KMS-11 (cell line): ENCODE measurements around the gene SGCG.

Experiments used
- H2AFZ ChIP-seq: fragments of 200-600 bp; sonication (generic); 2 replicates; pipeline ENCODE4 v1.6.1; 2016; ENCODE audit warnings: antibody characterized with exemption, mixed run types, low read depth
- H3K27ac ChIP-seq: fragments of 200-600 bp; sonication (generic); 2 replicates; pipeline ENCODE4 v1.6.1; 2016; ENCODE audit warnings: mild to moderate bottlenecking, mixed run types
- H3K27me3 ChIP-seq: fragments of 200-600 bp; sonication (generic); 2 replicates; pipeline ENCODE4 v1.6.1; 2017; ENCODE audit warnings: mild to moderate bottlenecking, low read depth, mixed run types, moderate library complexity; ENCODE audit not compliant: insufficient read depth
- H3K36me3 ChIP-seq: fragments of 200-600 bp; sonication (generic); 2 replicates; pipeline ENCODE4 v1.6.1; 2017; ENCODE audit warnings: mild to moderate bottlenecking, mixed run types; ENCODE audit not compliant: insufficient read depth
- H3K4me1 ChIP-seq: fragments of 200-600 bp; sonication (generic); 2 replicates; pipeline ENCODE4 v1.6.1; 2016; ENCODE audit warnings: mild to moderate bottlenecking, low read depth, mixed run types; ENCODE audit not compliant: poor library complexity, severe bottlenecking
- H3K4me2 ChIP-seq: fragments of 200-600 bp; sonication (generic); 2 replicates; pipeline ENCODE4 v1.7.0; 2016; ENCODE audit warnings: mild to moderate bottlenecking, mixed run types
- H3K4me3 ChIP-seq: fragments of 200-600 bp; sonication (generic); IDR thresholded peaks from 2 replicates; pipeline ENCODE4 v1.6.1; 2017; ENCODE audit warnings: low read depth, low read length, mixed read lengths; ENCODE audit not compliant: insufficient read depth
- H3K79me2 ChIP-seq: fragments of 200-600 bp; sonication (generic); 2 replicates; pipeline ENCODE4 v1.6.1; 2016; ENCODE audit warnings: low read depth, mixed run types; ENCODE audit not compliant: insufficient read depth
- H3K9ac ChIP-seq: fragments of 200-600 bp; sonication (generic); 2 replicates; pipeline ENCODE4 v1.6.1; 2016; ENCODE audit warnings: mild to moderate bottlenecking, mixed run types
- H4K20me1 ChIP-seq: fragments of 200-600 bp; sonication (generic); 2 replicates; pipeline ENCODE4 v1.6.1; 2016; ENCODE audit warnings: mild to moderate bottlenecking, mixed run types; ENCODE audit not compliant: insufficient read depth
- CTCF ChIP-seq: fragments of 200-600 bp; sonication (generic); conservative IDR thresholded peaks from 2 replicates; pipeline ENCODE4 v1.6.1; 2017; ENCODE audit warnings: low read depth, mild to moderate bottlenecking, antibody characterized with exemption, low read length, moderate library complexity, mixed read lengths

SGCG gene

GRCh38 chr13:23201870-23202269 lies 21.1 kb downstream of the SGCG start:
- Histone ChIP-seq H3K27me3 (no peaks in the 10 kb centered on the region), H3K79me2 (no peaks in the 10 kb centered on the region), H2AFZ (no peak overlapping the region), H3K4me3 (no peak overlapping the region), H4K20me1 (no peaks in the 10 kb centered on the region), H3K27ac (no peak overlapping the region), H3K4me2 (no peak overlapping the region), H3K9ac (no peak overlapping the region), H3K4me1 (no peaks in the 10 kb centered on the region), H3K36me3 (no peaks in the 10 kb centered on the region)
- TF ChIP-seq CTCF, result no peak

- Histone ChIP-seq H3K4me1 (no peaks in the 10 kb centered on the region), H3K27me3 (no peaks in the 10 kb centered on the region), H3K4me2 (no peak overlapping the region), H3K27ac (no peak overlapping the region), H3K36me3 (no peaks in the 10 kb centered on the region), H3K79me2 (no peaks in the 10 kb centered on the region), H4K20me1 (no peaks in the 10 kb centered on the region), H3K9ac (no peak overlapping the region), H2AFZ (no peak overlapping the region), H3K4me3 (no peak overlapping the region)
- no peak for TF ChIP-seq CTCF
These were observed 21.6 kb downstream of the SGCG start for GRCh38 chr13:23202383-23202782.

GRCh38 chr13:23203516-23203915 lies 22.7 kb downstream of the SGCG start:
- no peaks in the 10 kb centered on the region for H4K20me1 ChIP-seq
- H3K4me2 ChIP-seq, result no peak overlapping the region
- no peaks in the 10 kb centered on the region for H3K4me1 ChIP-seq
- H3K27ac ChIP-seq, result no peak overlapping the region
- no peaks in the 10 kb centered on the region for H3K36me3 ChIP-seq
- no peak overlapping the region for H3K9ac ChIP-seq
- H3K79me2 ChIP-seq, result no peaks in the 10 kb centered on the region
- H2AFZ ChIP-seq, result no peak overlapping the region
- no peak overlapping the region for H3K4me3 ChIP-seq
- H3K27me3 ChIP-seq, result no peaks in the 10 kb centered on the region
- no peak for TF ChIP-seq CTCF

DNA sequence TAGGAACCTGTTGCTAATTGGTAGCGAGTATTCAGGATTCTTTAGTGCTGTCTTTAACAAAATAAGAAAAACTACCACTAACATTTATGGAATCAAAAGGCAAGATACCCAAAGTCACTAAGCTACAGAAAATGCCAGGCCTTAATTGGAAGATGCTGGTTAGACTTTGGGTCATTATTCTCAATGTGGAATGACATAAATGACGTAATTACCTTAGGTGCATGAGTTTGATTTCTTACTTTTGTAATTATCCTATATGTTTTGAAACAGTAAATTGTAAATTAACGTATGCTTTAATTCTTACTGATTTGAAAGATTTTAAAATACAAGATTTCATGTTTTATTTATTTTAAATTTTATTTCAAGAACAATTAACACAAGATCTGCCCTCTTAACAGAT lies 25.0 kb downstream of the SGCG start:
- no peaks in the 10 kb centered on the region for H3K36me3 ChIP-seq
- no peak overlapping the region for H3K4me3 ChIP-seq
- no peak overlapping the region for H3K27ac ChIP-seq
- no peak overlapping the region for H3K9ac ChIP-seq
- H3K27me3 ChIP-seq, result no peaks in the 10 kb centered on the region
- no peak for TF ChIP-seq CTCF
- no peaks in the 10 kb centered on the region for H3K79me2 ChIP-seq
- no peak overlapping the region for H2AFZ ChIP-seq
- H4K20me1 ChIP-seq, result no peaks in the 10 kb centered on the region
- H3K4me2 ChIP-seq, result no peak overlapping the region
- H3K4me1 ChIP-seq, result no peaks in the 10 kb centered on the region

- no peak overlapping the region for H3K9ac ChIP-seq
- H3K4me3 ChIP-seq, result no peak overlapping the region
- no peak for TF ChIP-seq CTCF
- no peaks in the 10 kb centered on the region for H3K27me3 ChIP-seq
- H3K79me2 ChIP-seq, result no peaks in the 10 kb centered on the region
- H3K4me2 ChIP-seq, result no peak overlapping the region
- H3K4me1 ChIP-seq, result no peaks in the 10 kb centered on the region
- H4K20me1 ChIP-seq, result no peaks in the 10 kb centered on the region
- no peak overlapping the region for H2AFZ ChIP-seq
- H3K36me3 ChIP-seq, result no peaks in the 10 kb centered on the region
- H3K27ac ChIP-seq, result no peak overlapping the region
These were observed 31.9 kb downstream of the SGCG start for GRCh38 chr13:23212671-23213070.
